GM10248 (cell line): ENCODE measurements around the gene FRZB.

Experiments used
- CTCF ChIA-PET: fragments of 300-600 bp; sonication (Branson Sonifier 250); formaldehyde crosslinking; extraction: SDS; loops from one replicate; lab custom pipeline; 2021; ENCODE audit warnings: antibody characterized with exemption; lab: Yijun Ruan, JAX
- POLR2A ChIA-PET: fragments of 350-650 bp; sonication (Branson Sonifier 250); formaldehyde crosslinking; extraction: SDS; loops from one replicate; lab custom pipeline; 2020; ENCODE audit warnings: antibody characterized with exemption; lab: Yijun Ruan, JAX
- DNase-seq: peaks from one replicate; pipeline ENCODE4 v3.0.0; 2012; ENCODE audit errors: extremely low spot score
- CTCF ChIP-seq: IDR thresholded peaks from 2 replicates; pipeline ENCODE4 v1.5.1; 2012; ENCODE audit warnings: mild to moderate bottlenecking, low read depth; ENCODE audit errors: extremely low read depth, missing control alignments, control extremely low read depth

Gene FRZB

GRCh38 chr2:182854375-182855105 lies 11.9 kb downstream of the FRZB start:
- DNase-seq, result no peak
- CTCF ChIA-PET, result no interaction called here
- no peak for TF ChIP-seq CTCF
- POLR2A ChIA-PET, result no interaction called here

GRCh38 chr2:182852801-182853200 lies 13.6 kb downstream of the FRZB start:
- TF ChIP-seq CTCF, result no peak
- POLR2A ChIA-PET, result no interaction called here
- no peak for DNase-seq
- CTCF ChIA-PET, result interaction anchor here (1.3 to 1.4 kb wide), 3 partner anchors 9 to 20 kb away, joined by 3 to 5 read pairs (median 4); no protein-coding TSS in a partner anchor

- TF ChIP-seq CTCF, result no peak
- ChIA-PET POLR2A (no interaction called here), CTCF (interaction anchor here (0.7 to 1.4 kb wide), 3 partner anchors 13 to 19 kb away, joined by 3 to 5 read pairs (median 4); no protein-coding TSS in a partner anchor)
- DNase-seq, result no peak
Observed at GRCh38 chr2:182852090-182852489, 14.3 kb downstream of the FRZB start.

GRCh38 chr2:182845794-182846417 lies 20.5 kb downstream of the FRZB start:
- ChIA-PET CTCF (interaction anchor here (1.4 kb wide), 1 partner anchor 22 kb away, joined by 3 read pairs; no protein-coding TSS in a partner anchor), POLR2A (no interaction called here)
- no peak for TF ChIP-seq CTCF
- DNase-seq, result no peak

- no peak for DNase-seq
- CTCF ChIA-PET, result interaction anchor here (1.7 kb wide), 1 partner anchor 16 kb away, joined by 5 read pairs; no protein-coding TSS in a partner anchor
- no peak for TF ChIP-seq CTCF
- POLR2A ChIA-PET, result no interaction called here
Observed at GRCh38 chr2:182836451-182836850, 30.0 kb downstream of the FRZB start.

GRCh38 chr2:182834293-182834692 lies 32.1 kb downstream of the FRZB start:
- no peak for DNase-seq
- TF ChIP-seq CTCF, result no peak
- POLR2A ChIA-PET, result no interaction called here
- CTCF ChIA-PET, result interaction anchor here (1.9 kb wide), 1 partner anchor 146 kb away, joined by 4 read pairs; no protein-coding TSS in a partner anchor
